Lung (tissue), 12 donors: ENCODE results near the gene ZNHIT3. TPM values are rescaled to one million over a fixed set of nuclear protein-coding genes. Genes with fewer than 3 reads are reported as not detected.

ENCODE experiments used
- ATAC-seq: fragments of 200-7000 bp; cut with Tn5 transposase; one replicate; pipeline ENCODE4 v1.9.1; 2020; ENCODE audit warnings: moderate number of reproducible peaks; ENCODE audit not compliant: insufficient read depth, low FRiP score
- DNase-seq, 3 donors: peaks; one replicate each; pipeline ENCODE4 v3.0.0-alpha.2; 2013 to 2017
- H3K27ac ChIP-seq, 2 donors: one replicate each; pipeline ENCODE4 v1.5.1; 2013; ENCODE audit warnings: mild to moderate bottlenecking in 2 of 2, moderate library complexity in 2 of 2, control low read depth in 1 of 2, inconsistent platforms in 1 of 2, low read depth in 1 of 2, low read length in 1 of 2
- H3K27me3 ChIP-seq, 3 donors: one replicate each; pipeline ENCODE4 v1.5.1; 2013; ENCODE audit warnings: low read length in 2 of 3; ENCODE audit not compliant: control insufficient read depth in 3 of 3, insufficient read depth in 3 of 3
- H3K36me3 ChIP-seq, 4 donors: one replicate each; pipeline ENCODE4 v1.5.1; 2013; ENCODE audit warnings: low read length in 4 of 4, mild to moderate bottlenecking in 1 of 4, moderate library complexity in 1 of 4; ENCODE audit not compliant: control insufficient read depth in 4 of 4, insufficient read depth in 4 of 4
- H3K4me1 ChIP-seq, 5 donors: one replicate each; pipeline ENCODE4 v1.5.1; 2013; ENCODE audit warnings: low read length in 5 of 5, mild to moderate bottlenecking in 2 of 5, moderate library complexity in 1 of 5; ENCODE audit not compliant: control insufficient read depth in 5 of 5, insufficient read depth in 5 of 5
- H3K4me3 ChIP-seq: one replicate; pipeline ENCODE4 v1.5.1; 2013; ENCODE audit warnings: mild to moderate bottlenecking, control low read depth, moderate library complexity
- H3K9ac ChIP-seq, 2 donors: one replicate each; pipeline ENCODE4 v1.5.1; 2013; ENCODE audit warnings: low read length in 2 of 2, control low read depth in 1 of 2; ENCODE audit not compliant: insufficient read depth in 1 of 2
- H3K9me3 ChIP-seq, 4 donors: one replicate each; pipeline ENCODE4 v1.5.1; 2013; ENCODE audit warnings: low read length in 3 of 4, mild to moderate bottlenecking in 1 of 4, moderate library complexity in 1 of 4; ENCODE audit not compliant: control insufficient read depth in 4 of 4, insufficient read depth in 3 of 4
- WGBS, 2 donors: extraction: QIAGEN DNeasy Blood & Tissue Kit; methylation state at CpG; one replicate each; pipeline ENCODE4 v1.1.7; 2013; 5-methylcytosine and 5-hydroxymethylcytosine counted together
- polyA plus RNA-seq, 2 donors: library from polyadenylated mRNA; stranded (reverse); fragments of 200-250 nt; gene quantifications; one replicate each; pipeline ENCODE4 v1.2.1, GENCODE V29; 2013
- total RNA-seq, 2 donors: library from RNA; depleted of rRNA in 1 of 2; stranded (reverse); fragments of >200 nt in 1 of 2; gene quantifications; one replicate each; pipeline ENCODE4 v1.2.1, GENCODE V29; 2014 to 2021
- TF ChIP-seq, protein P1 (sequence below): IDR thresholded peaks from 2 replicates; pipeline ENCODE4 v1.5.1; 2012; ENCODE audit warnings: mild to moderate bottlenecking; ENCODE audit errors: control extremely low read depth, extremely low read depth
- donor health status: control.
- donor health status: control.
- donor health status: Bipolar disorder and iron deficiency.
- donor health status: healthy.
- donor health status: DM: yes; HTN: yes; CAD: no.

The ZNHIT3 gene
- total and polyA plus RNA-seq, 4 donors, result 23.0 to 35.2 (median 33.6) TPM

DNA sequence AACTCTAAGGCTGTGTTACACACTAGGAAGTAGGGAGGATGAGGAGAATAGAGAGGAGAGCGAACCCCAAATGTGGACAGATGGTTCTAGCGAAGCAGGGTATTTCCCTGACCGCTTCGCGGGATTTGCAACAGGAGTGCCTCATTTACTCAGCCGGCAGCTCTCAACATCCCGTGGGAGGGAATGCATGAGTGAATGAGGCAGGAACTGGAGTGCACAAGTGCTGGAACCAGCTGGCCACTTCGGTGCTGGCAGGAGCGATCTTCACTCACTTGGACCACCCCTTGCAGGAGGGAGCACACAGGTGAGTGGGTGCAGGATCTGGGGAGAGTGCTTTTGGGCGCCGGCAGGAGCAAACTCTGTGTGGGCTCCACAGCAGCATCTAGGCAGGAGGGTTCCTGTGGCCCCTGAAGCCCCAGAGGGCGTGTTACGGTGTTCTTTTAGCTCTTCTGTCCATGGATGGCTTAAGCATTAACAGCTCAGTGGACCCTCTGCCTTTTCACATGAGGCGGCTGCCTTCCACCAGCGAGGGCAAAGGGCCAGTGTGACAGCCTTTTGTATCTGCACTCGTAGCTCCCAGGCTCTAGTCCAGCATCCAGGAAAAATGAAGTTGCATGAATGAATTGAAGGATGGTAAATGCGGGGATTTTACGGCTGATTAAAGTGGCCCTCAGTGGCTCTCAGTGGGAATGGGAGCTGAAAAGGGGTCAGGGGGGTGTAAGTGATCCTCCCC lies 17.4 kb upstream of the ZNHIT3 start:
- Histone ChIP-seq H3K9me3 (peaks cover 0 to 5% (median 0%) of the 10 kb centered on the region in 4 donors), H3K9ac (no peak overlapping the region), H3K27ac (no peak overlapping the region), H3K36me3 (no peaks in the 10 kb centered on the region), H3K4me3 (no peak overlapping the region), H3K27me3 (peaks cover 3 to 22% (median 22%) of the 10 kb centered on the region in 3 donors), H3K4me1 (no peaks in the 10 kb centered on the region)
- TF ChIP-seq, protein P1, sequence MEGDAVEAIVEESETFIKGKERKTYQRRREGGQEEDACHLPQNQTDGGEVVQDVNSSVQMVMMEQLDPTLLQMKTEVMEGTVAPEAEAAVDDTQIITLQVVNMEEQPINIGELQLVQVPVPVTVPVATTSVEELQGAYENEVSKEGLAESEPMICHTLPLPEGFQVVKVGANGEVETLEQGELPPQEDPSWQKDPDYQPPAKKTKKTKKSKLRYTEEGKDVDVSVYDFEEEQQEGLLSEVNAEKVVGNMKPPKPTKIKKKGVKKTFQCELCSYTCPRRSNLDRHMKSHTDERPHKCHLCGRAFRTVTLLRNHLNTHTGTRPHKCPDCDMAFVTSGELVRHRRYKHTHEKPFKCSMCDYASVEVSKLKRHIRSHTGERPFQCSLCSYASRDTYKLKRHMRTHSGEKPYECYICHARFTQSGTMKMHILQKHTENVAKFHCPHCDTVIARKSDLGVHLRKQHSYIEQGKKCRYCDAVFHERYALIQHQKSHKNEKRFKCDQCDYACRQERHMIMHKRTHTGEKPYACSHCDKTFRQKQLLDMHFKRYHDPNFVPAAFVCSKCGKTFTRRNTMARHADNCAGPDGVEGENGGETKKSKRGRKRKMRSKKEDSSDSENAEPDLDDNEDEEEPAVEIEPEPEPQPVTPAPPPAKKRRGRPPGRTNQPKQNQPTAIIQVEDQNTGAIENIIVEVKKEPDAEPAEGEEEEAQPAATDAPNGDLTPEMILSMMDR, result no peak
- no peak for ATAC-seq
- no peak for DNase-seq
- WGBS, 2 donors, result 67 to 77% methylated on average over 18 of the region's 18 CpGs

DNA sequence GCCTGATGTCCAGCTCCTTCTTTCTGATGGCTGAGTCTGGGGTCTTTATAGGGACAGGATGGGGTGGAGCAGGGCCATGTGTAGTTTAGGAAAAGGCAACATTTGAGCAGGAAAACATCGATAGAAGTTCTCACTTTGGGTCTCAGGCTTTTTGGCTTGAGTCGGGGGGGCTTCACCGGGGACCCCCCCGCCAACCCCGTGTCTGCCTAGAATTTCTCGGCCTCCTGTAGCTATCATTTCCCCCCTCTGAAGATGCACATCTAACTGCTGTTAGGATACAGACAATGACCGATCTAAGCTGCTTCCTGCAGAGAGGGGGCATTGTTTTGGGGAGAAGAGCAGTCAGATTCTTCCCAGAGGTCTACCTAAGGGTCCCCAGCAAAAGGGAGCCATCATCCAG lies 16.7 kb upstream of the ZNHIT3 start:
- 73 to 79% methylated on average over 7 of the region's 7 CpGs for WGBS, 2 donors
- Histone ChIP-seq H3K36me3 (no peaks in the 10 kb centered on the region), H3K27ac (no peak overlapping the region), H3K27me3 (peaks cover 3 to 23% (median 16%) of the 10 kb centered on the region in 3 donors), H3K4me1 (no peaks in the 10 kb centered on the region), H3K4me3 (no peak overlapping the region), H3K9me3 (peaks cover 0 to 8% (median 0%) of the 10 kb centered on the region in 4 donors), H3K9ac (no peak overlapping the region)
- ATAC-seq (no peak), DNase-seq (no peak)
- TF ChIP-seq, protein P1, result no peak

DNA sequence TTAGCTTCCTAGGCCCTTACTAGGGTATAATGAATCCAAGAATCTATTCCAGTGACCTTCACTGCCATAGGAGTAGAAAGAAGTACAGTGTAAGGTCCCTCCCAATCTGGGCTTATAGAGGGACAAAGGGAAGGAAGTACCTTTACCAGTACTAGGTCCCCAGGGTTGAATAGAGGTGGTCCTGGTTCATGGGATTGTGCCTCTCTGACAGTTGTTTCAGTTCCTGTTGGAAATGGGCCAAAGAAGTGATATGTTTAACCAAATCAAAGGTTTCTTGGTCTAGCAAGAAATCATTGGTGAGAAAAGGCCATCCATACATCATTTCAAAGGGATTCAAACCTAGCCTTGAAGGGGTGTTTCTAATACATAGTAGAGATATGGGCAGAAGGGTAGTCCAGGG lies 16.0 kb upstream of the ZNHIT3 start:
- Histone ChIP-seq H3K4me3 (no peak overlapping the region), H3K9me3 (peaks cover 0 to 2% (median 0%) of the 10 kb centered on the region in 4 donors), H3K27me3 (peaks cover 0 to 16% (median 10%) of the 10 kb centered on the region in 3 donors), H3K36me3 (no peaks in the 10 kb centered on the region), H3K4me1 (no peaks in the 10 kb centered on the region), H3K27ac (no peak overlapping the region), H3K9ac (no peak overlapping the region)
- no peak for ATAC-seq
- TF ChIP-seq, protein P1, result no peak
- no peak for DNase-seq
